Endothelial cell of hepatic sinusoid (primary cell): Measurements from ENCODE around the gene IGF2BP2.

Source experiments
- in situ Hi-C: cut with HindIII; loops from 2 replicates; pipeline ENCODE4 v1.10.0; 2017; ENCODE audit warnings: low sequenced_read_pairs

Gene IGF2BP2

DNA sequence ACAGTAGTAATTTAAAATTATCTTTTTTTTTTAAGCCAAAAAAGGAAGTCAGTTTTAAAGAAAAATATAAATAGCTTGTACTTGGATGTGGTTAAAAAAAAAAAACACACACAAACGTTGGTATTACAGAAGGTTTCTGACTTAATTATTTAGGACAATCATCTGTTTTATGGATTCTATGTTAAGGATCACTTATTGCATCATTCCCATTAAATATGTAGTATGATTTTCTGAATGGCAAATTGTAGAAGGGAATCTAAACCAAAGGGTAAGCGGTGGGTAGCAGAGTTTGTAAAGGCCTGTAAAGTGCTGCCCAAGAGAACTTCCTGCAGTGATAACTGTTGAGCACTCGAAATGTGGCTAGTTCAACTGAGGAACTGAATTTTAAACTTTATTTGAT lies 230.8 kb downstream of the IGF2BP2 start:
- in situ Hi-C loops = no loop called here
